SU-DHL-6 (cell line): ENCODE data around the gene GPC2.

Experiments
- EZH2phosphoT487 ChIP-seq: fragments of 200-600 bp; sonication (generic), shearing (Covaris generic); conservative IDR thresholded peaks from 2 replicates; pipeline ENCODE4 v1.6.1; 2018; ENCODE audit warnings: mild to moderate bottlenecking, antibody characterized with exemption, low read length, moderate library complexity, mixed read lengths
- TF ChIP-seq, protein P1 (sequence below): fragments of 200-600 bp; sonication (generic); IDR thresholded peaks from one replicate; pipeline ENCODE4 v1.5.1; 2017; ENCODE audit warnings: antibody characterized with exemption, mild to moderate bottlenecking, low read length, moderate library complexity; ENCODE audit not compliant: insufficient read depth, poor library complexity, severe bottlenecking

- TF ChIP-seq, protein P1, sequence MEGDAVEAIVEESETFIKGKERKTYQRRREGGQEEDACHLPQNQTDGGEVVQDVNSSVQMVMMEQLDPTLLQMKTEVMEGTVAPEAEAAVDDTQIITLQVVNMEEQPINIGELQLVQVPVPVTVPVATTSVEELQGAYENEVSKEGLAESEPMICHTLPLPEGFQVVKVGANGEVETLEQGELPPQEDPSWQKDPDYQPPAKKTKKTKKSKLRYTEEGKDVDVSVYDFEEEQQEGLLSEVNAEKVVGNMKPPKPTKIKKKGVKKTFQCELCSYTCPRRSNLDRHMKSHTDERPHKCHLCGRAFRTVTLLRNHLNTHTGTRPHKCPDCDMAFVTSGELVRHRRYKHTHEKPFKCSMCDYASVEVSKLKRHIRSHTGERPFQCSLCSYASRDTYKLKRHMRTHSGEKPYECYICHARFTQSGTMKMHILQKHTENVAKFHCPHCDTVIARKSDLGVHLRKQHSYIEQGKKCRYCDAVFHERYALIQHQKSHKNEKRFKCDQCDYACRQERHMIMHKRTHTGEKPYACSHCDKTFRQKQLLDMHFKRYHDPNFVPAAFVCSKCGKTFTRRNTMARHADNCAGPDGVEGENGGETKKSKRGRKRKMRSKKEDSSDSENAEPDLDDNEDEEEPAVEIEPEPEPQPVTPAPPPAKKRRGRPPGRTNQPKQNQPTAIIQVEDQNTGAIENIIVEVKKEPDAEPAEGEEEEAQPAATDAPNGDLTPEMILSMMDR, result no peak
- TF ChIP-seq EZH2phosphoT487, result no peak
Observed at GRCh38 chr7:100120733-100121036, 56.5 kb downstream of the GPC2 start.
